Measurements from ENCODE around the gene OTOA.
"Not testable (repeated sequence)": the region's sequence is repeated elsewhere in the genome, so short reads cannot be mapped to it uniquely, and the experiment has no call there.

Gene OTOA

DNA sequence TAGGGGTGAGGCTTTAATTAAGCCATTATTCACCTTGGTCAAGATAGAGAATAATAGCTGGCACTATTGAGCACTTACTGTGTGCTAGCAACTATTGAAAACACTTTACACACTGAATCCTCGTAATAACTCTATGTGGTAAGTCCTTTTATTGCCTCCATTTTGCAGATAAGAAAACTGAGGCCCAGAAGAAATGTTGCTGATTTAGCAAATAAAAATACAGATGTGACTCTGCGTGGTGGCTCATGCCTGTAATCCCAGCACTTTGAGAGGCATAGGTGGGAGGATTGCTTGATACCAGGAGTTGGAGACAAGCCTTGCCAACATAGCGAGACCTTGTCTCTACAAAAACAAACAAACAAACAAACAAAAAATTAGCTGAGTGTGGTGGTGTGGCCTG is 19.4 kb downstream of the OTOA start:
- H3K4me3 ChIP-seq (replicated peaks; ENCODE audit: low read depth, low read length) = no peak overlapping the region
- TF ChIP-seq CTCF (IDR thresholded peaks at IDR 0.05; ENCODE audit: low read depth, low read length, missing control alignments) = no peak
- DNase-seq (ENCODE audit: extremely low read depth, low read depth) = no peak

GRCh38 chr16:21684199-21684598 is 20.4 kb downstream of the OTOA start:
- DNase-seq (ENCODE audit: extremely low read depth, low read depth) = no peak

GRCh38 chr16:21685034-21685455 is 21.3 kb downstream of the OTOA start:
- no peak for DNase-seq (ENCODE audit: extremely low read depth, low read depth)
- H3K4me3 ChIP-seq (replicated peaks; ENCODE audit: low read depth, low read length) = no peak overlapping the region
- no peak for TF ChIP-seq CTCF (IDR thresholded peaks at IDR 0.05; ENCODE audit: low read depth, low read length, missing control alignments)

More at GRCh38 chr16:21684199-21684598, 20.4 kb downstream of the OTOA start:
- H3K4me3 ChIP-seq (replicated peaks; ENCODE audit: low read depth, low read length) = no peak overlapping the region
- peak; percentile 66 for TF ChIP-seq CTCF (IDR thresholded peaks at IDR 0.05; ENCODE audit: low read depth, low read length, missing control alignments)

DNA sequence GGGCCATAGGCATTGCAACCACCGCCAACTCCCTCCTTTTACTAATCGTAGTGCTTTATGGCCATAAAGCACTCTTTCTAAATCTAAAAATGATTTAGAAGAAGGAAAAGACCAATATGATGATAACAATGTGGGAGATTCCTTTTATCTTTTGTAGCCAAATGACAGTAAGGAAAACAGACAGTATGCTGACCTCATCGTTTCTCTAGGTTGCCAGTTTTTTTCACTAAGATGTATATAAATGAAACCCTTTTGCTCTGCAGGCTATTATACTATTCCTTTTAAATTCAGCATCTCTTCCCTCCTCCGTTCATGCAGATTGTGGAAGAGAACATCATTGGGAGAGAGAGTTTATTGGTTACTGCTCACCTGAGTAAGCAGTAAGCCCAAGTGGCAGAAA is 25.3 kb downstream of the OTOA start:
- TF ChIP-seq CTCF (IDR thresholded peaks at IDR 0.05; ENCODE audit: low read depth, low read length, missing control alignments) = no peak
- DNase-seq (ENCODE audit: extremely low read depth, low read depth) = no peak
- H3K4me3 ChIP-seq (replicated peaks; ENCODE audit: low read depth, low read length) = no peak overlapping the region

DNA sequence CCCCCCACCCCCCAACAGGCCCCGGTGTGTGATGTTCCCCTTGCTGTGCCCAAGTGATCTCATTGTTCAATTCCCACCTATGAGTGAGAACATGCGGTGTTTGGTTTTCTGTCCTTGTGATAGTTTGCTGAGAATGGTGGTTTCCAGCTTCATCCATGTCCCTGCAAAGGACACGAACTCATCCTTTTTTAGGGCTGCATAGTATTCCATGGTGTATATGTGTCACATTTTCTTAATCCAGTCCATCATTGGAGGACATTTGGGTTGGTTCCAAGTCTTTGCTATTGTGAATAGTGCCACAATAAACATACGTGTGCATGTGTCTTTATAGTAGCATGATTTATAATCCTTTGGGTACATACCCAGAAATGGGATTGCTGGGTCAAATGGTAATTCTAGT is 27.2 kb downstream of the OTOA start:
- H3K4me3 ChIP-seq (replicated peaks; ENCODE audit: low read depth, low read length); DNase-seq (ENCODE audit: extremely low read depth, low read depth): not testable (repeated sequence)

- no peak for DNase-seq (ENCODE audit: extremely low read depth, low read depth)
- no peak for TF ChIP-seq CTCF (IDR thresholded peaks at IDR 0.05; ENCODE audit: low read depth, low read length, missing control alignments)
Observed at GRCh38 chr16:21694609-21695008, 30.8 kb downstream of the OTOA start.

DNA sequence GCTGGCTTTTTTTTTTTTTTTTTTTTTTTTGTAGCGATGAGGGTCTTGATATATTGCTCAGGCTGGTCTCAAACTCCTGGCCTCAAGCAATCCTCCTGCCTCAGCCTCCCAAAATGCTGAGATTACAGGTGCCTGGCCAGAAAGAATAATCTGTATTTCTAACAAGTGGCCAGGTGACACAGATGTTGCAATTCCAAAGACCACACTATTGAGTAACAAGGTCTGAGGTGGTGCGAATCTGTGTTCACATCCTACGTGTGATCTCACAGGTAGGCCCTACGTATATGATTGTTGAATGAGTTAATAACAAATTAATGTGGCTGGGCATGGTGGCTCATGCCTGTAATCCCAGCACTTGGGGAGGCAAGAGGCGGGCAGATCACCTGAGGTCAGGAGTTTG is 33.3 kb downstream of the OTOA start:
- H3K4me3 ChIP-seq (replicated peaks; ENCODE audit: low read depth, low read length) = no peak overlapping the region
- no peak for DNase-seq (ENCODE audit: extremely low read depth, low read depth)
- TF ChIP-seq CTCF (IDR thresholded peaks at IDR 0.05; ENCODE audit: low read depth, low read length, missing control alignments) = no peak

More at GRCh38 chr16:21694609-21695008, 30.8 kb downstream of the OTOA start:
- H3K4me3 ChIP-seq (replicated peaks; ENCODE audit: low read depth, low read length) = no peak overlapping the region

All from HFF-Myc (cell line).